ENCODE data around the gene LRRTM1. TPM values are rescaled to one million over a fixed set of nuclear protein-coding genes. Genes with fewer than 3 reads are reported as not detected.

LRRTM1 gene
- total and polyA plus RNA-seq, 2 of the 4 experiments (the other 2 are of a cell fraction): not detected

DNA sequence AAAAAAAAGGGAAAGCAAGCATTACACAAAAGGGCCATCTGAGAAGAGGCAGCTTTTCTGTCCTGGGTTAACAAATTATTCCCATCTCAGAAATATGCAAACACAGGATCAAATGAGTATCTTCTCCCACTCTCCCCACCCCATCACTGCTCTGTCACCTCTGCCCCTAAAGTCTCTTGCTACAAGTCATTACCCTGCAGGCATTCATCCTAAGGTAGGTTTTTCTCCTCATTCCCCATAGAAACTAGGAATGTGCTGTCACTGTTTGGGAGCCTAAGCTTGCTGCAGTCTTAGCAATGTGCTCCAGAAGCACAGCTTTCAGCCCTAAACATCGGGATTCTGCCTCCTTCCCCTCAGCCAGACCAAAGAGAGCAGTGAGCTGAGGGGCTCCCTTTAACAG is 3.6 kb downstream of the LRRTM1 start:
- Histone ChIP-seq H3K4me1 (ENCODE audit: control insufficient read depth, insufficient read depth, low read length) (no peaks in the 10 kb centered on the region), H2BK5ac (ENCODE audit: low read depth, low read length, poor library complexity, severe bottlenecking) (no peak overlapping the region), H3K36me3 (ENCODE audit: control insufficient read depth, insufficient read depth, low read length) (no peaks in the 10 kb centered on the region), H2BK15ac (ENCODE audit: low read depth, low read length) (no peak overlapping the region), H3K79me1 (ENCODE audit: low read depth in 1 of 2, low read length in 2 of 2) (no peaks in the 10 kb centered on the region), H2BK120ac (ENCODE audit: low read depth, low read length) (no peak overlapping the region), H2BK20ac (ENCODE audit: low read depth, low read length) (no peak overlapping the region), H4K20me1 (ENCODE audit: insufficient read depth, low read length) (no peaks in the 10 kb centered on the region), H2AFZ (replicated peaks; ENCODE audit: low read length, poor library complexity) (no peak overlapping the region), H3K9me3 (ENCODE audit: control insufficient read depth, insufficient read depth, low read length) (no peaks in the 10 kb centered on the region), H3K9me1 (ENCODE audit: insufficient read depth, low read length) (no peaks in the 10 kb centered on the region), H4K91ac (ENCODE audit: insufficient read depth, low read depth, low read length) (no peak overlapping the region), H3K4ac (ENCODE audit: low read depth, low read length) (no peak overlapping the region), H4K8ac (ENCODE audit: low read depth in 2 of 2, low read length in 2 of 2) (no peak overlapping the region), H3K4me3 (ENCODE audit: insufficient read depth, low read depth, low read length) (no peak overlapping the region), H3K9ac (ENCODE audit: low read depth, low read length) (no peak overlapping the region), H3K18ac (ENCODE audit: low read depth, low read length) (no peak overlapping the region), H3K14ac (replicated peaks; ENCODE audit: low read depth, low read length) (no peak overlapping the region), H2AK9ac (replicated peaks; ENCODE audit: low read depth, low read length, poor library complexity) (no peak overlapping the region), H3K23ac (ENCODE audit: low read depth, low read length) (no peak overlapping the region), H3K27ac (ENCODE audit: insufficient read depth, low read length) (no peak overlapping the region), H3K27me3 (ENCODE audit: control insufficient read depth, insufficient read depth, low read length) (peaks cover 42% of the 10 kb centered on the region), H3K56ac (ENCODE audit: extremely low read depth, insufficient read depth, low read length) (no peak overlapping the region), H2AK5ac (ENCODE audit: low read depth, low read length) (no peak overlapping the region), H3K4me2 (ENCODE audit: low read depth, low read length) (no peak overlapping the region), H4K5ac (ENCODE audit: low read depth, low read length) (no peak overlapping the region)
- no CpG with 5 or more reads among the region's 1 CpG for WGBS, 2 experiments (ENCODE audit: extremely low coverage in 2 of 2, insufficient read length in 1 of 2)
- in situ Hi-C loops (cut with MboI; ENCODE audit: low sequenced_read_pairs): no loop called here
- no peak for DNase-seq
- ChIA-PET CTCF (no interaction called here), POLR2A (ENCODE audit: unreplicated experiment) (no interaction called here)
- BruUV-seq (replicated peaks): no TSS peak
- ATAC-seq (ENCODE audit: low read depth): no peak
- dilution Hi-C loops (cut with HindIII; ENCODE audit: low sequenced_read_pairs, unreplicated experiment): no loop called here
- intact Hi-C loops (cut with micrococcal nuclease): no loop called here
- TF ChIP-seq CEBPB (IDR thresholded peaks at IDR 0.05; ENCODE audit: low read depth, low read length) (no peak), CHD1 (IDR thresholded peaks at IDR 0.05; ENCODE audit: low read depth, low read length) (no peak), SMC3 (IDR thresholded peaks at IDR 0.05; ENCODE audit: low read depth, low read length) (no peak), POLR2A (IDR thresholded peaks at IDR 0.05; ENCODE audit: low read depth, low read length) (no peak), RCOR1 (IDR thresholded peaks at IDR 0.05; ENCODE audit: insufficient replicate concordance, low read length) (no peak), FOS (IDR thresholded peaks at IDR 0.05; ENCODE audit: low read depth, low read length) (no peak), BHLHE40 (IDR thresholded peaks at IDR 0.05; ENCODE audit: low read depth, low read length) (no peak), RAD21 (IDR thresholded peaks at IDR 0.05; ENCODE audit: low read length) (no peak)
- TF ChIP-seq, protein P1, sequence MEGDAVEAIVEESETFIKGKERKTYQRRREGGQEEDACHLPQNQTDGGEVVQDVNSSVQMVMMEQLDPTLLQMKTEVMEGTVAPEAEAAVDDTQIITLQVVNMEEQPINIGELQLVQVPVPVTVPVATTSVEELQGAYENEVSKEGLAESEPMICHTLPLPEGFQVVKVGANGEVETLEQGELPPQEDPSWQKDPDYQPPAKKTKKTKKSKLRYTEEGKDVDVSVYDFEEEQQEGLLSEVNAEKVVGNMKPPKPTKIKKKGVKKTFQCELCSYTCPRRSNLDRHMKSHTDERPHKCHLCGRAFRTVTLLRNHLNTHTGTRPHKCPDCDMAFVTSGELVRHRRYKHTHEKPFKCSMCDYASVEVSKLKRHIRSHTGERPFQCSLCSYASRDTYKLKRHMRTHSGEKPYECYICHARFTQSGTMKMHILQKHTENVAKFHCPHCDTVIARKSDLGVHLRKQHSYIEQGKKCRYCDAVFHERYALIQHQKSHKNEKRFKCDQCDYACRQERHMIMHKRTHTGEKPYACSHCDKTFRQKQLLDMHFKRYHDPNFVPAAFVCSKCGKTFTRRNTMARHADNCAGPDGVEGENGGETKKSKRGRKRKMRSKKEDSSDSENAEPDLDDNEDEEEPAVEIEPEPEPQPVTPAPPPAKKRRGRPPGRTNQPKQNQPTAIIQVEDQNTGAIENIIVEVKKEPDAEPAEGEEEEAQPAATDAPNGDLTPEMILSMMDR (conservative IDR thresholded peaks at IDR 0.05; ENCODE audit: low read depth, low read length): no peak

Measured in IMR-90 (cell line).